IMR-90 (cell line): ENCODE data around the gene OR51B2. TPM values are rescaled to one million over a fixed set of nuclear protein-coding genes. Genes with fewer than 3 reads are reported as not detected.
A peak's percentile ranks its signal among the peaks of the same experiment; 100 is the strongest.

ENCODE experiments used
- ATAC-seq: fragments of 200-7000 bp; cut with Tn5 transposase; 2 replicates; pipeline ENCODE4 v1.9.1; 2020; ENCODE audit warnings: low read depth, mild to moderate bottlenecking, moderate library complexity
- BruUV-seq: library from RNA; stranded (reverse); fragments of 400-500 nt; replicated peaks from 2 replicates; lab custom pipeline; 2021; lab: Mats Ljungman, UMichigan
- CTCF ChIA-PET: fragments of 300-600 bp; formaldehyde crosslinking; extraction: SDS; loops from one replicate; lab custom pipeline; 2021; ENCODE audit warnings: antibody characterized with exemption; lab: Yijun Ruan, JAX
- POLR2A ChIA-PET: fragments of 300-600 bp; sonication (Branson Sonifier 250); formaldehyde crosslinking; loops from one replicate; lab custom pipeline; 2022; ENCODE audit warnings: antibody characterized with exemption; ENCODE audit not compliant: unreplicated experiment; lab: Charles Lee
- DNase-seq: peaks from one replicate; pipeline ENCODE4 v3.0.0; 2013
- H2AFZ ChIP-seq: replicated peaks from 2 replicates; pipeline ENCODE3; 2013; ENCODE audit warnings: low read length, mild to moderate bottlenecking; ENCODE audit not compliant: poor library complexity
- H2AK5ac ChIP-seq: 2 replicates; pipeline ENCODE4 v1.6.1; 2013; ENCODE audit warnings: low read depth, low read length, inconsistent platforms
- H2AK9ac ChIP-seq: replicated peaks from 2 replicates; pipeline ENCODE3; 2013; ENCODE audit warnings: mild to moderate bottlenecking, low read depth, low read length, moderate library complexity; ENCODE audit not compliant: poor library complexity
- H2BK120ac ChIP-seq: 2 replicates; pipeline ENCODE4 v1.6.1; 2013; ENCODE audit warnings: low read depth, low read length, inconsistent platforms
- H2BK15ac ChIP-seq: 3 replicates; pipeline ENCODE4 v1.6.1; 2013; ENCODE audit warnings: low read depth, low read length, inconsistent platforms
- H2BK20ac ChIP-seq: 2 replicates; pipeline ENCODE4 v1.6.1; 2013; ENCODE audit warnings: low read depth, mild to moderate bottlenecking, inconsistent platforms, low read length, moderate library complexity
- H2BK5ac ChIP-seq: 2 replicates; pipeline ENCODE4 v1.6.1; 2013; ENCODE audit warnings: mild to moderate bottlenecking, low read depth, low read length, inconsistent platforms; ENCODE audit not compliant: poor library complexity, severe bottlenecking
- H3K14ac ChIP-seq: replicated peaks from 2 replicates; pipeline ENCODE4 v1.6.1; 2013; ENCODE audit warnings: low read depth, low read length, inconsistent platforms
- H3K18ac ChIP-seq: 2 replicates; pipeline ENCODE4 v1.6.1; 2013; ENCODE audit warnings: low read depth, low read length, control low read depth
- H3K23ac ChIP-seq: 2 replicates; pipeline ENCODE4 v1.6.1; 2013; ENCODE audit warnings: low read depth, low read length, inconsistent platforms
- H3K27ac ChIP-seq: 2 replicates; pipeline ENCODE4 v1.5.1; 2013; ENCODE audit warnings: mild to moderate bottlenecking, control low read depth, low read length; ENCODE audit not compliant: insufficient read depth
- H3K27me3 ChIP-seq: 2 replicates; pipeline ENCODE4 v1.6.1; 2013; ENCODE audit warnings: low read length; ENCODE audit not compliant: control insufficient read depth, insufficient read depth
- H3K36me3 ChIP-seq: 2 replicates; pipeline ENCODE4 v1.6.1; 2013; ENCODE audit warnings: low read length, mixed read lengths; ENCODE audit not compliant: control insufficient read depth, insufficient read depth
- H3K4ac ChIP-seq: 2 replicates; pipeline ENCODE4 v1.6.1; 2013; ENCODE audit warnings: low read depth, low read length, inconsistent platforms
- H3K4me1 ChIP-seq: 2 replicates; pipeline ENCODE4 v1.6.1; 2013; ENCODE audit warnings: low read length, mixed read lengths; ENCODE audit not compliant: control insufficient read depth, insufficient read depth
- H3K4me2 ChIP-seq: 2 replicates; pipeline ENCODE4 v1.6.1; 2013; ENCODE audit warnings: low read depth, mild to moderate bottlenecking, control low read depth, low read length, moderate library complexity
- H3K4me3 ChIP-seq: 2 replicates; pipeline ENCODE4 v1.5.1; 2013; ENCODE audit warnings: low read depth, mild to moderate bottlenecking, control low read depth, low read length, moderate library complexity; ENCODE audit not compliant: insufficient read depth
- H3K56ac ChIP-seq: 2 replicates; pipeline ENCODE4 v1.6.1; 2013; ENCODE audit warnings: low read length, inconsistent platforms; ENCODE audit not compliant: insufficient read depth; ENCODE audit errors: extremely low read depth
- H3K79me1 ChIP-seq, 2 experiments: 2 replicates each; pipeline ENCODE4 v1.6.1; 2013; ENCODE audit warnings: low read length in 2 of 2, inconsistent platforms in 1 of 2, low read depth in 1 of 2
- H3K9ac ChIP-seq: 2 replicates; pipeline ENCODE4 v1.6.1; 2013; ENCODE audit warnings: low read depth, low read length, control low read depth
- H3K9me1 ChIP-seq: 2 replicates; pipeline ENCODE4 v1.6.1; 2013; ENCODE audit warnings: low read length, inconsistent platforms; ENCODE audit not compliant: insufficient read depth
- H3K9me3 ChIP-seq: 2 replicates; pipeline ENCODE4 v1.6.1; 2013; ENCODE audit warnings: low read length; ENCODE audit not compliant: control insufficient read depth, insufficient read depth
- H4K20me1 ChIP-seq: 2 replicates; pipeline ENCODE4 v1.6.1; 2013; ENCODE audit warnings: low read length, inconsistent platforms; ENCODE audit not compliant: insufficient read depth
- H4K5ac ChIP-seq: 2 replicates; pipeline ENCODE4 v1.6.1; 2013; ENCODE audit warnings: mild to moderate bottlenecking, low read depth, low read length, control low read depth
- H4K8ac ChIP-seq, 2 experiments: 2 replicates each; pipeline ENCODE4 v1.6.1; 2013; ENCODE audit warnings: low read depth in 2 of 2, low read length in 2 of 2, control low read depth in 1 of 2, inconsistent platforms in 1 of 2
- H4K91ac ChIP-seq: 2 replicates; pipeline ENCODE4 v1.6.1; 2013; ENCODE audit warnings: low read depth, low read length, inconsistent platforms; ENCODE audit not compliant: insufficient read depth
- BHLHE40 ChIP-seq: fragments of 150-350 bp; IDR thresholded peaks from 2 replicates; pipeline ENCODE4 v1.6.1; 2016; ENCODE audit warnings: mild to moderate bottlenecking, low read depth, low read length
- ELK1 ChIP-seq: fragments of 150-350 bp; IDR thresholded peaks from 2 replicates; pipeline ENCODE4 v1.6.1; 2016; ENCODE audit warnings: low read depth, mild to moderate bottlenecking, low read length, moderate library complexity, borderline replicate concordance
- FOS ChIP-seq: fragments of 150-350 bp; IDR thresholded peaks from 2 replicates; pipeline ENCODE4 v1.6.1; 2016; ENCODE audit warnings: low read depth, low read length
- MAFK ChIP-seq: IDR thresholded peaks from 2 replicates; pipeline ENCODE4 v1.6.1; 2012; ENCODE audit warnings: low read depth, low read length, improper control_type of control experiment
- MAZ ChIP-seq: IDR thresholded peaks from 2 replicates; pipeline ENCODE4 v1.6.1; 2012; ENCODE audit warnings: low read depth, mild to moderate bottlenecking, low read length, improper control_type of control experiment, moderate library complexity, borderline replicate concordance
- MXI1 ChIP-seq: IDR thresholded peaks from 2 replicates; pipeline ENCODE4 v1.6.1; 2012; ENCODE audit warnings: low read depth, mild to moderate bottlenecking, low read length, moderate library complexity, borderline replicate concordance
- NFE2L2 ChIP-seq: fragments of 150-350 bp; IDR thresholded peaks from 2 replicates; pipeline ENCODE4 v1.6.1; 2016; ENCODE audit warnings: low read depth, mild to moderate bottlenecking, low read length
- RAD21 ChIP-seq: IDR thresholded peaks from 2 replicates; pipeline ENCODE4 v1.6.1; 2012; ENCODE audit warnings: low read length, improper control_type of control experiment
- WGBS, 2 experiments: methylation state at CpG; one replicate each; pipeline versions ENCODE4 v1.1.5 to v1.1.7; 2013; ENCODE audit warnings: missing lambda C conversion rate in 2 of 2; ENCODE audit not compliant: insufficient read length in 1 of 2; ENCODE audit errors: extremely low coverage in 2 of 2; 5-methylcytosine and 5-hydroxymethylcytosine counted together
- dilution Hi-C: fragments of 300-500 bp; cut with HindIII; formaldehyde crosslinking; loops from one replicate; pipeline ENCODE4 v1.14.3; 2018; ENCODE audit warnings: low sequenced_read_pairs; ENCODE audit not compliant: unreplicated experiment
- in situ Hi-C: fragments of 300-500 bp; cut with MboI; formaldehyde crosslinking; loops from 3 replicates; pipeline ENCODE4 v1.14.3; 2019; ENCODE audit warnings: low sequenced_read_pairs, inconsistent platforms, mixed read lengths
- intact Hi-C: fragments of 100-400 bp; cut with micrococcal nuclease; formaldehyde crosslinking; loops from 2 replicates; pipeline ENCODE4 v1.10.0; 2022
- polyA plus RNA-seq, 3 experiments: library from polyadenylated mRNA; depleted of rRNA; stranded (reverse); fragments of >200 nt; gene quantifications; 2 replicates each; pipeline ENCODE4 v1.2.3, GENCODE V29; 2012; ENCODE audit warnings: low replicate concordance in 1 of 3
- total RNA-seq: library from RNA; depleted of rRNA; stranded (reverse); fragments of >200 nt; gene quantifications from 2 replicates; pipeline ENCODE4 v1.2.3, GENCODE V29; 2012

OR51B2 gene
- total and polyA plus RNA-seq, 2 of the 4 experiments (the other 2 are of a cell fraction), result not detected

- Histone ChIP-seq H2BK20ac (peak overlapping the region; percentile 99), H2AK5ac (peak overlapping the region; percentile 76), H2AFZ (no peak overlapping the region), H3K9ac (peak overlapping the region; percentile 71), H3K4me1 (peaks cover 26% of the 10 kb centered on the region), H3K27me3 (no peaks in the 10 kb centered on the region), H2BK120ac (peak overlapping the region; percentile 100), H2BK15ac (peak overlapping the region; percentile 81; the same call in 2 of the 3 replicates), H3K14ac (peak overlapping the region; percentile 99), H3K27ac (peak overlapping the region; percentile 100), H2BK5ac (peak overlapping the region; percentile 98), H3K18ac (peak overlapping the region; percentile 100), H4K91ac (peak overlapping the region; percentile 98), H3K36me3 (no peaks in the 10 kb centered on the region), H3K4me2 (peak overlapping the region; percentile 8; the same call in 1 of the 2 replicates), H4K8ac (peak overlapping the region; percentile 95 to 97), H2AK9ac (no peak overlapping the region), H3K23ac (peak overlapping the region; percentile 80), H3K4ac (peak overlapping the region; percentile 99), H4K20me1 (no peaks in the 10 kb centered on the region), H3K9me1 (peaks cover 19% of the 10 kb centered on the region), H3K79me1 (peaks cover 0 to 18% of the 10 kb centered on the region in 2 experiments; a peak in 2 of 4 replicates), H4K5ac (peak overlapping the region; percentile 100), H3K4me3 (no peak overlapping the region), H3K56ac (peak overlapping the region; percentile 91), H3K9me3 (no peaks in the 10 kb centered on the region)
- POLR2A ChIA-PET, result interaction anchor here (0.6 kb wide), 1 partner anchor 78 kb away, joined by 3 read pairs; no protein-coding TSS in a partner anchor
- ATAC-seq, result no peak
- in situ Hi-C loops, result loop anchor here (10.0 kb wide), 1 partner anchor 82 kb away; no protein-coding TSS in a partner anchor
- CTCF ChIA-PET, result no interaction called here
- intact Hi-C loops, result loop anchor here (10.0 kb wide), 1 partner anchor 318 kb away; the partner anchor contains the start of genes TRIM22 and TRIM5
- TF ChIP-seq MAZ (no peak), MAFK (no peak), BHLHE40 (no peak), FOS (no peak), MXI1 (no peak), NFE2L2 (no peak), ELK1 (no peak), RAD21 (no peak)
- BruUV-seq, result TSS peak; percentile 92
- dilution Hi-C loops, result no loop called here
- peak; percentile 34 for DNase-seq
- WGBS, 2 experiments, result no CpG with 5 or more reads among the region's 1 CpG
These were observed 42.8 kb upstream of the OR51B2 start for GRCh38 chr11:5366856-5367255.
